CD4-positive, alpha-beta T cell treated with Interleukin-12 subunit alpha and Interleukin-12 subunit beta, for 1 hour (primary cell): Measurements from ENCODE around the gene DNAJA1.
"Not testable (repeated sequence)": the region's sequence is repeated elsewhere in the genome, so short reads cannot be mapped to it uniquely, and the experiment has no call there.

Source experiments
- DNase-seq: peaks from one replicate; pipeline ENCODE4 v3.0.0-alpha.2; 2020

Gene DNAJA1

GRCh38 chr9:33024966-33025571 lies at the start of gene DNAJA1:
Gene DNAJA1 (plus strand): TSS chr9:33025273. CDS start chr9:33026485, 1,212 bp downstream.
- DNase-seq, result peak; percentile 97

- DNase-seq, result no peak
Observed at GRCh38 chr9:32978051-32978450, 47.0 kb upstream of the DNAJA1 start.

GRCh38 chr9:32986971-32987370 lies 38.1 kb upstream of the DNAJA1 start:
- DNase-seq, result no peak

- no peak for DNase-seq
Observed at GRCh38 chr9:32989660-32990059, 35.4 kb upstream of the DNAJA1 start.

- no peak for DNase-seq
Observed at GRCh38 chr9:32991897-32992594, 33.0 kb upstream of the DNAJA1 start.

- no peak for DNase-seq
Observed at GRCh38 chr9:32992595-32993238, 32.4 kb upstream of the DNAJA1 start.

GRCh38 chr9:33000682-33001055 lies 24.4 kb upstream of the DNAJA1 start:
- peak; percentile 37 for DNase-seq

- DNase-seq, result not testable (repeated sequence)
Observed at GRCh38 chr9:33005335-33005734, 19.7 kb upstream of the DNAJA1 start.

GRCh38 chr9:33007755-33008154 lies 17.3 kb upstream of the DNAJA1 start:
- no peak for DNase-seq

- DNase-seq, result no peak
Observed at GRCh38 chr9:33011831-33012230, 13.2 kb upstream of the DNAJA1 start.

- DNase-seq, result no peak
Observed at GRCh38 chr9:33012328-33013069, 12.6 kb upstream of the DNAJA1 start.

- no peak for DNase-seq
Observed at GRCh38 chr9:33013962-33014664, 11.0 kb upstream of the DNAJA1 start.

GRCh38 chr9:33014665-33015014 lies 10.4 kb upstream of the DNAJA1 start:
- DNase-seq, result no peak

- no peak for DNase-seq
Observed at GRCh38 chr9:33017283-33018041, 7.6 kb upstream of the DNAJA1 start.

- no peak for DNase-seq
Observed at GRCh38 chr9:33019797-33020196, 5.3 kb upstream of the DNAJA1 start.

- DNase-seq, result no peak
Observed at GRCh38 chr9:33022303-33022702, 2.8 kb upstream of the DNAJA1 start.

GRCh38 chr9:33022755-33023154 lies 2.3 kb upstream of the DNAJA1 start:
- no peak for DNase-seq

GRCh38 chr9:33023661-33024060 lies 1.4 kb upstream of the DNAJA1 start:
- DNase-seq, result no peak

- no peak for DNase-seq
Observed at GRCh38 chr9:33024126-33024965, 727 bp upstream of the DNAJA1 start.

- DNase-seq, result peak; percentile 90
Observed at GRCh38 chr9:33025572-33026342, 684 bp downstream of the DNAJA1 start.
